MM.1S (cell line): ENCODE measurements around the gene RNASE13.

Experiments used
- DNase-seq: peaks from one replicate; pipeline ENCODE4 v3.0.0-alpha.2; 2015
- H2AFZ ChIP-seq: fragments of 300-600 bp; sonication (generic); 2 replicates; pipeline ENCODE4 v1.6.0; 2016; ENCODE audit warnings: antibody characterized with exemption, low read length
- H3F3A ChIP-seq: fragments of 300-600 bp; sonication (generic); 2 replicates; pipeline ENCODE4 v1.6.1; 2016; ENCODE audit warnings: mild to moderate bottlenecking, antibody characterized with exemption, low read length, moderate library complexity, mixed read lengths; ENCODE audit not compliant: insufficient read depth
- H3K27ac ChIP-seq: fragments of 300-600 bp; sonication (generic); 2 replicates; pipeline ENCODE4 v1.5.1; 2016; ENCODE audit warnings: mild to moderate bottlenecking, low read length
- H3K27me3 ChIP-seq: fragments of 300-600 bp; sonication (generic); replicated peaks from 2 replicates; pipeline ENCODE4 v1.6.0; 2016; ENCODE audit warnings: low read length; ENCODE audit not compliant: insufficient read depth
- H3K36me3 ChIP-seq: fragments of 300-600 bp; sonication (generic); replicated peaks from 2 replicates; pipeline ENCODE4 v1.6.1; 2016; ENCODE audit warnings: mild to moderate bottlenecking, low read length, mixed read lengths; ENCODE audit not compliant: insufficient read depth
- H3K4me1 ChIP-seq: fragments of 300-600 bp; sonication (generic); 2 replicates; pipeline ENCODE4 v1.6.1; 2016; ENCODE audit warnings: low read length, mixed read lengths
- H3K4me2 ChIP-seq: fragments of 300-600 bp; sonication (generic); 2 replicates; pipeline ENCODE4 v1.6.0; 2016; ENCODE audit warnings: low read depth, low read length
- H3K4me3 ChIP-seq: fragments of 300-600 bp; sonication (generic); 2 replicates; pipeline ENCODE4 v1.5.1; 2016; ENCODE audit warnings: low read length, mixed read lengths
- H3K79me2 ChIP-seq: fragments of 300-600 bp; sonication (generic); 2 replicates; pipeline ENCODE4 v1.6.1; 2016; ENCODE audit warnings: mixed run types, low read length, mixed read lengths
- H3K9ac ChIP-seq: fragments of 300-600 bp; sonication (generic); 2 replicates; pipeline ENCODE4 v1.6.1; 2016; ENCODE audit warnings: low read length, mixed read lengths
- H3K9me2 ChIP-seq: fragments of 300-600 bp; sonication (generic); replicated peaks from 2 replicates; pipeline ENCODE4 v1.6.1; 2016; ENCODE audit warnings: mild to moderate bottlenecking, low read length, mixed read lengths; ENCODE audit not compliant: insufficient read depth
- H3K9me3 ChIP-seq: fragments of 300-600 bp; sonication (generic); replicated peaks from 2 replicates; pipeline ENCODE4 v1.6.1; 2016; ENCODE audit warnings: mild to moderate bottlenecking, low read length, mixed read lengths; ENCODE audit not compliant: insufficient read depth
- H4K20me1 ChIP-seq: fragments of 300-600 bp; sonication (generic); 2 replicates; pipeline ENCODE4 v1.6.1; 2016; ENCODE audit warnings: mild to moderate bottlenecking, low read length, moderate library complexity, mixed read lengths; ENCODE audit not compliant: insufficient read depth
- EZH2 ChIP-seq: fragments of 300-600 bp; sonication (generic); optimal IDR thresholded peaks from 2 replicates; pipeline ENCODE3; 2017; ENCODE audit warnings: low read depth, mild to moderate bottlenecking, antibody characterized with exemption, low read length, mixed read lengths
- EZH2phosphoT487 ChIP-seq: fragments of 300-600 bp; sonication (generic); IDR thresholded peaks from 2 replicates; pipeline ENCODE4 v1.6.1; 2018; ENCODE audit warnings: antibody characterized with exemption, low read length
- TF ChIP-seq, protein P1 (sequence below): fragments of 300-600 bp; sonication (generic); IDR thresholded peaks from 2 replicates; pipeline ENCODE4 v1.5.1; 2016; ENCODE audit warnings: antibody characterized with exemption, low read length, mixed read lengths

The RNASE13 gene

GRCh38 chr14:21018286-21018685, 16.3 kb downstream of the RNASE13 start:
- H3K9me2 ChIP-seq: no peaks in the 10 kb centered on the region
- H3F3A ChIP-seq: no peaks in the 10 kb centered on the region
- no peaks in the 10 kb centered on the region for H4K20me1 ChIP-seq
- H3K9me3 ChIP-seq: no peaks in the 10 kb centered on the region
- H2AFZ ChIP-seq: no peak overlapping the region
- H3K79me2 ChIP-seq: no peaks in the 10 kb centered on the region
- no peaks in the 10 kb centered on the region for H3K27me3 ChIP-seq
- TF ChIP-seq, protein P1, sequence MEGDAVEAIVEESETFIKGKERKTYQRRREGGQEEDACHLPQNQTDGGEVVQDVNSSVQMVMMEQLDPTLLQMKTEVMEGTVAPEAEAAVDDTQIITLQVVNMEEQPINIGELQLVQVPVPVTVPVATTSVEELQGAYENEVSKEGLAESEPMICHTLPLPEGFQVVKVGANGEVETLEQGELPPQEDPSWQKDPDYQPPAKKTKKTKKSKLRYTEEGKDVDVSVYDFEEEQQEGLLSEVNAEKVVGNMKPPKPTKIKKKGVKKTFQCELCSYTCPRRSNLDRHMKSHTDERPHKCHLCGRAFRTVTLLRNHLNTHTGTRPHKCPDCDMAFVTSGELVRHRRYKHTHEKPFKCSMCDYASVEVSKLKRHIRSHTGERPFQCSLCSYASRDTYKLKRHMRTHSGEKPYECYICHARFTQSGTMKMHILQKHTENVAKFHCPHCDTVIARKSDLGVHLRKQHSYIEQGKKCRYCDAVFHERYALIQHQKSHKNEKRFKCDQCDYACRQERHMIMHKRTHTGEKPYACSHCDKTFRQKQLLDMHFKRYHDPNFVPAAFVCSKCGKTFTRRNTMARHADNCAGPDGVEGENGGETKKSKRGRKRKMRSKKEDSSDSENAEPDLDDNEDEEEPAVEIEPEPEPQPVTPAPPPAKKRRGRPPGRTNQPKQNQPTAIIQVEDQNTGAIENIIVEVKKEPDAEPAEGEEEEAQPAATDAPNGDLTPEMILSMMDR: no peak
- TF ChIP-seq EZH2phosphoT487 (no peak), EZH2 (no peak)
- H3K4me3 ChIP-seq: no peak overlapping the region
- H3K36me3 ChIP-seq: no peaks in the 10 kb centered on the region
- no peak for DNase-seq
- H3K4me1 ChIP-seq: no peaks in the 10 kb centered on the region
- no peak overlapping the region for H3K27ac ChIP-seq
- no peak overlapping the region for H3K9ac ChIP-seq
- no peak overlapping the region for H3K4me2 ChIP-seq

GRCh38 chr14:21017528-21018245, 16.9 kb downstream of the RNASE13 start:
- Histone ChIP-seq H3K9me2 (no peaks in the 10 kb centered on the region), H3K4me3 (no peak overlapping the region), H3K27ac (no peak overlapping the region), H3K36me3 (no peaks in the 10 kb centered on the region), H3K9me3 (no peaks in the 10 kb centered on the region), H4K20me1 (no peaks in the 10 kb centered on the region), H3K9ac (no peak overlapping the region), H3K4me1 (no peaks in the 10 kb centered on the region), H3F3A (no peaks in the 10 kb centered on the region), H3K4me2 (no peak overlapping the region), H3K79me2 (no peaks in the 10 kb centered on the region), H2AFZ (no peak overlapping the region), H3K27me3 (no peaks in the 10 kb centered on the region)
- DNase-seq: no peak
- TF ChIP-seq EZH2phosphoT487 (no peak), EZH2 (no peak)
- TF ChIP-seq, protein P1: no peak

DNA sequence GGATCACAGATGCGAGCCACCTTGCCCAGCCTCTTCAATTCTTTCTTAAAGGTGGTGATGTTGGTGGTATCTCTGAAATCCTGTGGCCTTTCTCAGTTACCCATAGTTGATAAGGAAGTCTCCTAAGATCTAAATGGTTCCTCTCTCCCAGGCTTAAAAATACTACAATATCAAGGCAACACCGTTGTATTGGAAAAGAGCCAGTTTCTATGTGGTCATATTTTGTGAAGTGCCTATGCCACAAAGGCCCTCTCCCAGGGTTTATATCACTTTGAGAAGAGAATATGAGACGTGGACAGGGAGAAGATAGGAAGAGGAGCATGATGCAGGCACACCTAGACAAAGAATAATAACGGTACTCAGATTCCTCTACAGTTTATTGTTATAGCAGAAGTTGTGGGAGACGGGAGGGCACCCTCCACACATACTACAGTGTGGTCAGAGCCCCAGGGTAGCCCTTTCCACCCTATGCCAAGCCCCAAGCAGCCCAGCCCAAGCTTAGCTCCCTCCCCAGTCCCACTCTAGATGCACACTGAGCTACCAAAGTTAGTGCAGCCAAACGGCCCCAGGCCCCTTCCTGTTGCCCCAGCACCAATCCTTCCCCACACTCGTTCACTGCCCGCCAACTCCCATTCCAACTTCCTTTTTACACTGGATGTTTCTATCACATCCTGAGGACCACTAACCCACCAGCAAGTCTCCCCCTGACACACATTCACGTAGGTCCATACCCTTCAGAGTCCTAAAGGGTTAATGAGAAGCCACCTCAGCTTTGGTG, 18.0 kb downstream of the RNASE13 start:
- Histone ChIP-seq H3F3A (no peaks in the 10 kb centered on the region), H3K9ac (no peak overlapping the region), H3K79me2 (no peaks in the 10 kb centered on the region), H3K36me3 (no peaks in the 10 kb centered on the region), H3K27me3 (no peaks in the 10 kb centered on the region), H3K9me2 (no peaks in the 10 kb centered on the region), H3K4me3 (no peak overlapping the region), H3K4me2 (no peak overlapping the region), H4K20me1 (no peaks in the 10 kb centered on the region), H3K4me1 (no peaks in the 10 kb centered on the region), H3K9me3 (no peaks in the 10 kb centered on the region), H3K27ac (no peak overlapping the region), H2AFZ (no peak overlapping the region)
- TF ChIP-seq, protein P1: no peak
- no peak for TF ChIP-seq EZH2
- TF ChIP-seq EZH2phosphoT487: no peak
- no peak for DNase-seq
